ENCODE measurements around the gene PARD3B.

GRCh38 chr2:204913312-204913711, 368.0 kb downstream of the PARD3B start:
- TF ChIP-seq CTCF (IDR thresholded peaks at IDR 0.05 in 2 of 3, conservative IDR thresholded peaks at IDR 0.05 in 1 of 3; ENCODE audit: borderline replicate concordance in 1 of 3, insufficient read depth in 1 of 3, low read depth in 2 of 3, low read length in 2 of 3) (no peak), FOSL1 (IDR thresholded peaks at IDR 0.05; ENCODE audit: low read depth) (no peak), CEBPB (IDR thresholded peaks at IDR 0.05; ENCODE audit: low read depth) (no peak), POLR2AphosphoS5 (IDR thresholded peaks at IDR 0.05; ENCODE audit: low read depth, low read length) (no peak), EZH2 (IDR thresholded peaks at IDR 0.05) (no peak), SIN3A (IDR thresholded peaks at IDR 0.05; ENCODE audit: low read depth) (no peak), RAD21 (IDR thresholded peaks at IDR 0.05; ENCODE audit: low read depth) (no peak), ELF1 (IDR thresholded peaks at IDR 0.05; ENCODE audit: borderline replicate concordance, low read depth) (no peak), ZFX (IDR thresholded peaks at IDR 0.05) (no peak), TCF7L2 (IDR thresholded peaks at IDR 0.05; ENCODE audit: borderline replicate concordance, extremely low read depth, insufficient read depth, insufficient read length) (no peak)
